ENCODE results near the gene OBI1.

DNA sequence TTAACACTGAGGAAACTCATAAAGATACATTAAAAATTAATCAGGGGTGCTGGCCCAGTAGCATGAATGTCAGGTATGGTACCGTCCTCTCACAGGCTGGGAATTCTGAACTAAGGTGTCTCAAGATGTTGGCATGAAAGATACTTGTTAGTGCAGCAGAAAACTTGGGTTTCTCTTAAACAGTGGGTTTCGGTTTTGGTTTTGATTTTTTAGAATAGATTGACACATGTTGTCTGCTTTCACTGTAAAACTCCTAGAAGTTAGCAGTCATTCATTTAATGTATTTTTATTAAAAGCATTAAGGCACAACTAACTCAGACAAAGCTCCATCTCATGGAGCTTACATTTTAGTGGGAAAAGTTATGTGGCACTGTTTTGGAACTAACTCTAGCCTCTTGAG is 3.5 kb upstream of the OBI1 start:
- TF ChIP-seq POLR2AphosphoS5 (IDR thresholded peaks at IDR 0.05): no peak
- TF ChIP-seq, protein P1, sequence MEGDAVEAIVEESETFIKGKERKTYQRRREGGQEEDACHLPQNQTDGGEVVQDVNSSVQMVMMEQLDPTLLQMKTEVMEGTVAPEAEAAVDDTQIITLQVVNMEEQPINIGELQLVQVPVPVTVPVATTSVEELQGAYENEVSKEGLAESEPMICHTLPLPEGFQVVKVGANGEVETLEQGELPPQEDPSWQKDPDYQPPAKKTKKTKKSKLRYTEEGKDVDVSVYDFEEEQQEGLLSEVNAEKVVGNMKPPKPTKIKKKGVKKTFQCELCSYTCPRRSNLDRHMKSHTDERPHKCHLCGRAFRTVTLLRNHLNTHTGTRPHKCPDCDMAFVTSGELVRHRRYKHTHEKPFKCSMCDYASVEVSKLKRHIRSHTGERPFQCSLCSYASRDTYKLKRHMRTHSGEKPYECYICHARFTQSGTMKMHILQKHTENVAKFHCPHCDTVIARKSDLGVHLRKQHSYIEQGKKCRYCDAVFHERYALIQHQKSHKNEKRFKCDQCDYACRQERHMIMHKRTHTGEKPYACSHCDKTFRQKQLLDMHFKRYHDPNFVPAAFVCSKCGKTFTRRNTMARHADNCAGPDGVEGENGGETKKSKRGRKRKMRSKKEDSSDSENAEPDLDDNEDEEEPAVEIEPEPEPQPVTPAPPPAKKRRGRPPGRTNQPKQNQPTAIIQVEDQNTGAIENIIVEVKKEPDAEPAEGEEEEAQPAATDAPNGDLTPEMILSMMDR (IDR thresholded peaks at IDR 0.05 in 8 of 11, conservative IDR thresholded peaks at IDR 0.05 in 3 of 11): no peak
